Measurements from ENCODE around the gene TBC1D5.
"Not testable (repeated sequence)": the region's sequence is repeated elsewhere in the genome, so short reads cannot be mapped to it uniquely, and the experiment has no call there.

Gene TBC1D5

GRCh38 chr3:17132286-17133115, 609.9 kb downstream of the TBC1D5 start:
- no peak overlapping the region for H3K4me3 ChIP-seq (ENCODE audit: low read depth, low read length)
- no peak for TF ChIP-seq CTCF (IDR thresholded peaks at IDR 0.05; ENCODE audit: borderline replicate concordance, insufficient read depth, low read depth, low read length)

- H3K4me3 ChIP-seq (ENCODE audit: low read depth, low read length), result no peak overlapping the region
- TF ChIP-seq CTCF (IDR thresholded peaks at IDR 0.05; ENCODE audit: borderline replicate concordance, insufficient read depth, low read depth, low read length), result no peak
Measured at GRCh38 chr3:17130956-17131355, 611.5 kb downstream of the TBC1D5 start.

- TF ChIP-seq CTCF (IDR thresholded peaks at IDR 0.05; ENCODE audit: borderline replicate concordance, insufficient read depth, low read depth, low read length), result no peak
- H3K4me3 ChIP-seq (ENCODE audit: low read depth, low read length), result no peak overlapping the region
Measured at GRCh38 chr3:17129556-17129955, 612.9 kb downstream of the TBC1D5 start.

GRCh38 chr3:17128671-17129070, 613.8 kb downstream of the TBC1D5 start:
- not testable (repeated sequence) for H3K4me3 ChIP-seq (ENCODE audit: low read depth, low read length)

GRCh38 chr3:17125738-17126442, 616.5 kb downstream of the TBC1D5 start:
- no peak for TF ChIP-seq CTCF (IDR thresholded peaks at IDR 0.05; ENCODE audit: borderline replicate concordance, insufficient read depth, low read depth, low read length)

GRCh38 chr3:17122758-17123157, 619.7 kb downstream of the TBC1D5 start:
- no peak for TF ChIP-seq CTCF (IDR thresholded peaks at IDR 0.05; ENCODE audit: borderline replicate concordance, insufficient read depth, low read depth, low read length)
- H3K4me3 ChIP-seq (ENCODE audit: low read depth, low read length), result no peak overlapping the region

More at GRCh38 chr3:17125738-17126442, 616.5 kb downstream of the TBC1D5 start:
- no peak overlapping the region for H3K4me3 ChIP-seq (ENCODE audit: low read depth, low read length)

- no peak for TF ChIP-seq CTCF (IDR thresholded peaks at IDR 0.05; ENCODE audit: borderline replicate concordance, insufficient read depth, low read depth, low read length)
- H3K4me3 ChIP-seq (ENCODE audit: low read depth, low read length), result no peak overlapping the region
Measured at GRCh38 chr3:17121336-17121735, 621.1 kb downstream of the TBC1D5 start.

All from GM12875 (cell line).